ENCODE data around the gene TOM1.

DNA sequence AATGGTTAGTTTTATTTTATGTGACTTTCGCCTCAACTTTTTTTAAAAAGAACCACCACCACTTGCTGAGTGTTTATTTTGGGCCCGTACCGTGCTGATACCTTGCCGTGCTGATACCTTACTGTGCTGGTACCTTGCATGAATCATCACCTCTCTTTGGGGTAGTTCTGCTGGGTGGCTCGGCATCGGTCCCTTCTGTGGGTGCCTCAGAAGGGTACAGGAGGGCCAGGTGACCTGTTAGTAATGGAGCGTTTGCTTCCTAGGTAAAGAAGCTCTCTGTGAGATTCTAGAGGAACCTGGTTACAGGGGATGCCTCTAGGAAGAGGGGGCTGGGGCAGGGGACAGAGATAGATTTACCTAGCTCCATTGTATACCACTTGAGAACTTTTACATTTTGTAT is 17.1 kb downstream of the TOM1 start:
- TF ChIP-seq POLR2A (IDR thresholded peaks at IDR 0.05): no peak
- no peak for TF ChIP-seq CTCF (IDR thresholded peaks at IDR 0.05)
